ENCODE results near the gene TMEM50A.
"Not testable (repeated sequence)": the region's sequence is repeated elsewhere in the genome, so short reads cannot be mapped to it uniquely, and the experiment has no call there.

DNA sequence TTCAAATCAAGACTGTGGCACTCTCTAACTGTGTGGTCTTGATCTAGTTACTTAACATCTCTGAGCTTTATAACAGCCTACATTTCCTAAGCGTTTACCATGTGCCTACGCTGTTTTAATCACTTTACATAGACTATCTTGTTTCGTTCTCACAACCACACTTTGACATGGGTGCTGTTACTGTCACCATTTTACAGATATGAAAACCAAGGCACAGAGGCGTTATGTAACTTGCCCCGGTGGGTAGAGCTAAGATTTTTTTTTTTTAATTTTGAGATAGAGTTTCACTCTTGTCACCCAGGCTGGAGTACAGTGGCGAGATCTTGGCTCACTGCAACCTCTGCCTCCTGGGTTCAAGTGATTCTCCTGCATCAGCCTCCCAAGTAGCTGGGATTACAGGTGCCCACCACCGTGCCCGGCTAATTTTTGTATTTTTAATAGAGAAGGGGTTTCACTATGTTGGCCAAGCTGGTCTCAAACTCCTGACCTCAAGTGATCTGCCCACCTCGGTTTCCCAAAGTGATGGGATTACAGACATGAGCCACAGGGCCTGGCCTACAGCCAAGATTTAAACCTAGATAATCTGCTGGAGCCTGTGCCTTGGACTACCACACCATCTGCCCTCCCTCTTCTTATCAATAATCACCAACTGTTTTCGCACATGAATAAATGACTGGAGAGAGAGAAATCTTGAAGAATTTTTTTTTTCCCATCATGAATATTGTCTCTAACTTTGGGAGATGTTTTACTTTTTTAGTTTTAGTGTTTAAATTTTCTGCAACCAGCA lies 71.7 kb downstream of the TMEM50A start:
- TF ChIP-seq, protein P1, sequence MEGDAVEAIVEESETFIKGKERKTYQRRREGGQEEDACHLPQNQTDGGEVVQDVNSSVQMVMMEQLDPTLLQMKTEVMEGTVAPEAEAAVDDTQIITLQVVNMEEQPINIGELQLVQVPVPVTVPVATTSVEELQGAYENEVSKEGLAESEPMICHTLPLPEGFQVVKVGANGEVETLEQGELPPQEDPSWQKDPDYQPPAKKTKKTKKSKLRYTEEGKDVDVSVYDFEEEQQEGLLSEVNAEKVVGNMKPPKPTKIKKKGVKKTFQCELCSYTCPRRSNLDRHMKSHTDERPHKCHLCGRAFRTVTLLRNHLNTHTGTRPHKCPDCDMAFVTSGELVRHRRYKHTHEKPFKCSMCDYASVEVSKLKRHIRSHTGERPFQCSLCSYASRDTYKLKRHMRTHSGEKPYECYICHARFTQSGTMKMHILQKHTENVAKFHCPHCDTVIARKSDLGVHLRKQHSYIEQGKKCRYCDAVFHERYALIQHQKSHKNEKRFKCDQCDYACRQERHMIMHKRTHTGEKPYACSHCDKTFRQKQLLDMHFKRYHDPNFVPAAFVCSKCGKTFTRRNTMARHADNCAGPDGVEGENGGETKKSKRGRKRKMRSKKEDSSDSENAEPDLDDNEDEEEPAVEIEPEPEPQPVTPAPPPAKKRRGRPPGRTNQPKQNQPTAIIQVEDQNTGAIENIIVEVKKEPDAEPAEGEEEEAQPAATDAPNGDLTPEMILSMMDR (IDR thresholded peaks at IDR 0.05) = not testable (repeated sequence)
- not testable (repeated sequence) for TF ChIP-seq POLR2A (IDR thresholded peaks at IDR 0.05)

All from sigmoid colon (tissue), 3 donors.